Tibial nerve (tissue), 4 donors: ENCODE results near the gene CA9. TPM values are rescaled to one million over a fixed set of nuclear protein-coding genes. Genes with fewer than 3 reads are reported as not detected.

ENCODE experiments used
- DNase-seq, 2 donors: peaks; one replicate each; pipeline ENCODE4 v3.0.0-alpha.2; 2019; ENCODE audit warnings: low spot score in 2 of 2
- H3K27ac ChIP-seq, 4 donors: fragments of 200-600 bp; sonication (generic) in 3 of 4; one replicate each; pipeline ENCODE4 v1.5.1; 2017 to 2019; ENCODE audit warnings: mild to moderate bottlenecking in 1 of 4
- H3K27me3 ChIP-seq, 2 donors: fragments of 200-600 bp; sonication (generic) in 1 of 2; one replicate each; pipeline versions ENCODE4 v1.5.1 to v1.6.0; 2017 to 2019
- H3K36me3 ChIP-seq, 3 donors: fragments of 200-600 bp; sonication (generic); one replicate each; pipeline ENCODE4 v1.5.1; 2018 to 2019
- H3K4me1 ChIP-seq, 4 donors: fragments of 200-600 bp; sonication (generic) in 3 of 4; one replicate each; pipeline ENCODE4 v1.5.1; 2017 to 2019
- H3K4me3 ChIP-seq, 4 donors: fragments of 200-600 bp; sonication (generic) in 3 of 4; one replicate each; pipeline ENCODE4 v1.5.1; 2017 to 2019; ENCODE audit warnings: mild to moderate bottlenecking in 1 of 4, moderate library complexity in 1 of 4
- H3K9me3 ChIP-seq, 4 donors: fragments of 200-600 bp; sonication (generic) in 3 of 4; one replicate each; pipeline ENCODE4 v1.5.1; 2017 to 2019
- EP300 ChIP-seq, 2 donors: sonication (generic); formaldehyde crosslinking; IDR thresholded peaks; one replicate each; pipeline ENCODE4 v1.6.1; 2017; ENCODE audit warnings: antibody characterized with exemption in 2 of 2, mild to moderate bottlenecking in 1 of 2
- POLR2A ChIP-seq, 2 donors: fragments of 450-650 bp; IDR thresholded peaks; one replicate each; pipeline ENCODE4 v1.6.1; 2017; ENCODE audit warnings: antibody characterized with exemption in 2 of 2, mild to moderate bottlenecking in 2 of 2, moderate library complexity in 2 of 2
- WGBS, 2 donors: methylation state at CpG; one replicate each; pipeline ENCODE4 v1.1.5; 2018; 5-methylcytosine and 5-hydroxymethylcytosine counted together
- total RNA-seq, 4 donors: library from RNA; depleted of rRNA; stranded (reverse); fragments of >200 nt; gene quantifications; one replicate each; pipeline ENCODE4 v1.1.0, GENCODE V29; 2016
- TF ChIP-seq, protein P1 (sequence below), 5 experiments: fragments of 200-600 bp in 3 of 5; fragments of 450-650 bp in 2 of 5; sonication (generic) in 3 of 5; IDR thresholded peaks; one replicate each; pipeline ENCODE4 v1.5.1; 2016 to 2019; ENCODE audit warnings: antibody characterized with exemption in 5 of 5, mild to moderate bottlenecking in 3 of 5, moderate library complexity in 2 of 5

The CA9 gene
- total RNA-seq, 4 donors from 2014 or later: 0.84 TPM; not detected in 3

DNA sequence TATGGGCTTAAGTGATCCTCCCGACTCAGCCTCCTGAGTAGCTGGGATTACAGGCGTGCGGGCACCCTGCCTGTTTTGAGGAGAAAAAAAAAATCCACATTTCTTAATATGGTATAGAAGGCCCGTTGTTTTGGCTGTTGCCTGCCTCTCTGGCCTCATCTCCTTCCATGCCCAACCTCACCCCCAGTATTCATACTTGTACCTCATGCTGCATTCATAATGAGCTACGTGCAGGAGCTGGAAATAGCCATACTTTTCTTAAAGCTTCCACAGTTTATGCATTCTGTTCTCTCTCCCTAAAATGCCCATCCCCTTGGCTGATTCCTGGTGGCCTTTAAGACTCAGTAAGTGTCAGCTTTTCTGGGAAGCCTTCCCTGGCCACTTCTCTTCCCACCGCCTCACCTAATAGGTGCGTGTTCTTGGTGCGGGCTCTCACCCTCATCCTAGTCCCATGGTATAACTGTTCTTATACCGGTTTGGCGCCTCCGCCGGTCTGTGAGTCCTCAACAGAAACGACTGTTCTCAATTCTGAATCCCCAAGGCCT, 18.1 kb downstream of the CA9 start:
- Histone ChIP-seq H3K9me3 (no peaks in the 10 kb centered on the region), H3K36me3 (peaks cover 0 to 12% (median 0%) of the 10 kb centered on the region in 3 donors), H3K27ac (peak overlapping the region; percentile 93 to 97 (median 95)), H3K27me3 (no peaks in the 10 kb centered on the region), H3K4me1 (peaks cover 0 to 66% (median 7%) of the 10 kb centered on the region in 4 donors), H3K4me3 (no peak overlapping the region)
- no peak for DNase-seq
- TF ChIP-seq POLR2A (IDR thresholded peaks at IDR 0.05) (no peak), EP300 (IDR thresholded peaks at IDR 0.05) (peak in 1 of 2 donors; percentile 4)
- 59 to 61% methylated on average over 13 of the region's 13 CpGs for WGBS, 2 donors

DNA sequence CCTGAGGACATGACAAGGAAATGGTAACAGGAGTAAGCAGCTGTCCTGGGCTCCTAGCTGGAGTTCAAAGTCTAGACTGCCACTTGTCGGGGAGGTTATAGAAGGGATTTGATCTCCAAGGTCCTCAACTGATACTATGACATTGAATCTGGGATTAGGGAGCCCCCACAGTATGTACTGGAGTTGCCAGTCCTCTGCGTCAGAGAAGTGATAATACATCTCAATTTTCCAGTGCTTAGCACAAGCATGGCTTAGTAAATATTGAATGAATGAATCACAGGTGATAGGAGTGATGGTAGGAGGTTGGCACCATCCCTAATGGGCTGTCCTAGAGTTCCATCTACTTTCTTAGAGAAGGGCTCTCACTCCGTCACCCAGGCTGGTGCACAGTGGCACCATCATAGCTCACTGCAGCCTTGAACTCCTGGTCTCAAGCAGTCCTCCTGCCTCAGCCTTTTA, 22.2 kb downstream of the CA9 start:
- TF ChIP-seq EP300 (IDR thresholded peaks at IDR 0.05) (no peak), POLR2A (IDR thresholded peaks at IDR 0.05) (no peak)
- TF ChIP-seq, protein P1, sequence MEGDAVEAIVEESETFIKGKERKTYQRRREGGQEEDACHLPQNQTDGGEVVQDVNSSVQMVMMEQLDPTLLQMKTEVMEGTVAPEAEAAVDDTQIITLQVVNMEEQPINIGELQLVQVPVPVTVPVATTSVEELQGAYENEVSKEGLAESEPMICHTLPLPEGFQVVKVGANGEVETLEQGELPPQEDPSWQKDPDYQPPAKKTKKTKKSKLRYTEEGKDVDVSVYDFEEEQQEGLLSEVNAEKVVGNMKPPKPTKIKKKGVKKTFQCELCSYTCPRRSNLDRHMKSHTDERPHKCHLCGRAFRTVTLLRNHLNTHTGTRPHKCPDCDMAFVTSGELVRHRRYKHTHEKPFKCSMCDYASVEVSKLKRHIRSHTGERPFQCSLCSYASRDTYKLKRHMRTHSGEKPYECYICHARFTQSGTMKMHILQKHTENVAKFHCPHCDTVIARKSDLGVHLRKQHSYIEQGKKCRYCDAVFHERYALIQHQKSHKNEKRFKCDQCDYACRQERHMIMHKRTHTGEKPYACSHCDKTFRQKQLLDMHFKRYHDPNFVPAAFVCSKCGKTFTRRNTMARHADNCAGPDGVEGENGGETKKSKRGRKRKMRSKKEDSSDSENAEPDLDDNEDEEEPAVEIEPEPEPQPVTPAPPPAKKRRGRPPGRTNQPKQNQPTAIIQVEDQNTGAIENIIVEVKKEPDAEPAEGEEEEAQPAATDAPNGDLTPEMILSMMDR (IDR thresholded peaks at IDR 0.05): no peak
- WGBS, 2 donors: 89 to 94% methylated on average over 3 of the region's 3 CpGs
- H3K27ac ChIP-seq: peak overlapping the region in 3 of 4 donors; percentile 35 to 81 (median 55)
- H3K4me3 ChIP-seq: no peak overlapping the region
- H3K4me1 ChIP-seq: peaks cover 0 to 40% (median 4%) of the 10 kb centered on the region in 4 donors
- DNase-seq: no peak
- H3K27me3 ChIP-seq: no peaks in the 10 kb centered on the region
- no peaks in the 10 kb centered on the region for H3K9me3 ChIP-seq
- H3K36me3 ChIP-seq: peaks cover 0 to 53% (median 28%) of the 10 kb centered on the region in 3 donors

DNA sequence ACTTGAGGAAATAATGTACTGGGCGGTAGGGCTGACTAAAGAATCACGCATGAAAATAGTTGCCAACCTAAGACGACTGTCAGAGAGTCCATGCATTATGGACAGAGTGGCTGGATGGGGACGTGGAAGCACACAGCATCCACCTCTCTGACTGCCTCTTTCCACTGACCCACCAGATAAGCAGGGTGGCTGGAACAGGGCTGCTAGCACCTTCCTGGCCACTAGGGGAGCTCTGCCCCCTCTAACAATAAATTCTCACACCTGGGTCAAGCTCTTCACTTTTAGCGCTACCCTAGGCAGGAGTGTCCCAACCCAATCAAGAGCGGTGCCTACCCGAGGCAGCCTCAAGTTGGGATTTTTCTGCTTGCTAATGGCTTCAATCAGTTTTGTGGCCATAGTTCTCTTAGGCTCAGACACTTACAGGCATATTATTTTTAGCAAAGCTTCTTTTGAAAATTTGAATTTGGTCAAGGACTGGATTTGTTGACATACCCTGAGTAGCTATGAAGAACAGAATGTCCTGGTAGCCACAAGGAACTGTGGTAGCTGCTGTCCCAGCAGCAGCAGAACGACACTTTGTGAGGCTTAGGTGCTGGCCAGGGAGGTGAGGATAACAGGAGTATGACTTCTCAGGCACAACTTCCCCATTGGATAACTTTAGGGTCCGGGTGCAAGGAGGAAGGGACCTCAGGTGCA, 22.9 kb downstream of the CA9 start:
- H3K4me3 ChIP-seq: no peak overlapping the region
- WGBS, 2 donors: 41 to 48% methylated on average over 9 of the region's 9 CpGs
- peaks cover 0 to 33% (median 4%) of the 10 kb centered on the region in 4 donors for H3K4me1 ChIP-seq
- TF ChIP-seq, protein P1 (IDR thresholded peaks at IDR 0.05): peak; percentile 75 to 89 (median 82)
- TF ChIP-seq POLR2A (IDR thresholded peaks at IDR 0.05) (no peak), EP300 (IDR thresholded peaks at IDR 0.05) (peak in 1 of 2 donors; percentile 38)
- peak overlapping the region in 3 of 4 donors; percentile 32 to 81 (median 55) for H3K27ac ChIP-seq
- H3K27me3 ChIP-seq: no peaks in the 10 kb centered on the region
- H3K36me3 ChIP-seq: peaks cover 0 to 60% (median 32%) of the 10 kb centered on the region in 3 donors
- no peaks in the 10 kb centered on the region for H3K9me3 ChIP-seq
- peak; percentile 40 to 60 for DNase-seq

DNA sequence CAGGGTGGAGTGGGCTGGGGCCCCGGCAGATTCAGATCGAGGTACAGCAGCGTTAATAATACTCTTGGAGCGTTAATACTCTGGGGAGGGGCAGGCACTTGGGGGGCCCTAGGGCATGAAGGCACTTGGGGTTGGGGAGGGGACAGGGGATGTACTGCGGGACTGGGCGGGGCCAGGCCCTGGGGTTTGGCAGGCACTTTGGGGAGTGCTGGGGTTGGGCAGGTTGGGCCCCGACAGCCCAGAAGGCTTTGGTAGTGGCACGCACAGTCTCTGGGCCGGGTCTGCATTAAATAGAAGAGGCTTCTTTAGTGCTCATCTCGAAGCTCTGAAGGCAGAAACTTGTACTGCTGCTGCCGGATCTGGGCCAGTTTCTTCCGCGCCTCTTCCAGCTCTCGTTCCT, 23.8 kb downstream of the CA9 start:
- DNase-seq: no peak
- H3K36me3 ChIP-seq: peaks cover 0 to 69% (median 33%) of the 10 kb centered on the region in 3 donors
- TF ChIP-seq EP300 (IDR thresholded peaks at IDR 0.05) (no peak), POLR2A (IDR thresholded peaks at IDR 0.05) (no peak)
- TF ChIP-seq, protein P1 (IDR thresholded peaks at IDR 0.05): no peak
- WGBS, 2 donors: 71 to 76% methylated on average over 14 of the region's 14 CpGs
- no peak overlapping the region for H3K4me3 ChIP-seq
- H3K9me3 ChIP-seq: no peaks in the 10 kb centered on the region
- peaks cover 0 to 29% (median 4%) of the 10 kb centered on the region in 4 donors for H3K4me1 ChIP-seq
- no peaks in the 10 kb centered on the region for H3K27me3 ChIP-seq
- peak overlapping the region in 2 of 4 donors; percentile 55 to 81 for H3K27ac ChIP-seq

DNA sequence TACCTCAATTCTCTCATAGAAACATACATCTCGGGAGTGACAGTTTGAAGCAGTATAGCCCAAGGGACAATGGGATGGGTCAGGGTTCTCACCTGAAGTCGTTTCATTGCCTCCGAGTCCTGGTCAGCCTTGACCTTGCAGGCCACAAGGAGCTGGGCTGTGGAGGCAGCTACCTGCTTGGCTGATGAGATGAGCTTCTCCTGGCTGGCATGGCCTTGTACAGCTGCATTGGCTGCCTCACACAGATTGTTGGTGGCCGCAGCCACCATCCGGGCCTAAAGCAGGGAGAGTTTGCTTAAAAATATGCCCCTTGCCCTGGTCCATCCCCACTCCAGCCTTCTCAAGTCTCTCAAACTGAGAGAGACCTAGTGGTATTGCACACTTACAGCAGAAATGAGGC, 24.5 kb downstream of the CA9 start:
- H3K27me3 ChIP-seq: no peaks in the 10 kb centered on the region
- TF ChIP-seq, protein P1 (IDR thresholded peaks at IDR 0.05): no peak
- TF ChIP-seq EP300 (IDR thresholded peaks at IDR 0.05) (no peak), POLR2A (IDR thresholded peaks at IDR 0.05) (no peak)
- DNase-seq: no peak
- H3K4me1 ChIP-seq: peaks cover 0 to 29% (median 4%) of the 10 kb centered on the region in 4 donors
- 81 to 92% methylated on average over 5 of the region's 5 CpGs for WGBS, 2 donors
- H3K36me3 ChIP-seq: peaks cover 0 to 76% (median 41%) of the 10 kb centered on the region in 3 donors
- no peak overlapping the region for H3K4me3 ChIP-seq
- H3K9me3 ChIP-seq: no peaks in the 10 kb centered on the region
- H3K27ac ChIP-seq: no peak overlapping the region
